Stromal cell of bone marrow (primary cell): ENCODE data around the gene MMP17.
"Not testable (repeated sequence)": the region's sequence is repeated elsewhere in the genome, so short reads cannot be mapped to it uniquely, and the experiment has no call there.

Source experiments
- DNase-seq: peaks from one replicate; pipeline ENCODE4 v3.0.0-alpha.2; 2012; ENCODE audit warnings: low read depth

The MMP17 gene

DNA sequence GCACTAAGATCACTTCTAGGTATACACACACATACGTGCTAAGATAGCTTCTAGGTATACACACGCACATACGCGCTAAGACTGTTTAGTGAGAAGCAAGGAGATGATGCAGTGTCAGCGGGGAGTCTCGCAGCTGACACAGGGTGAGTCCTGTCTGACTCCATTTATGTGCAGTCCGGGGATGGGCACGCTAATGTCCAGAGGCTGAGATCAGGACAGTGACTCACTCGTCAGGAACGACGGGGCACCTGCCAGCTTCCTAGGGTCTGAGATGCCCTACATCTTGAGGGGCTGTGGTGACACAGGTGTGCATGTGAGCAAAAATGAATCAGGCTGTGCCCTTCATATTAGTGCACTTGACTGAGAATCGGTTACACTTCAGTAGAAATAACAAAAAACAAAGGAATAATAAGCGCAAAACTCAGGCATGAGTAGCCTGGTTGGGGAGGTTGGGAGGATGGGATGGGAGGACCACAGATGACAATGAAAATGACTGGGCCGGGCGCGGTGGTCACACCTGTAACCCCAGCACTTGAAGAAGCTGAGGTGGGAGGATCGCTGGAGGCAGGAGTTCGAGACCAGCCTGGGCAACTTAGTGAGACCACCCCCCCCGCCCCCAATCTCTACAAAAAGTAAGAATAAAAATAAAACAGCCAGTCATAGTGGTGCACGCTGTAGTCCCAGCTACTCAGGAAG lies 37.1 kb downstream of the MMP17 start:
- no peak for DNase-seq

DNA sequence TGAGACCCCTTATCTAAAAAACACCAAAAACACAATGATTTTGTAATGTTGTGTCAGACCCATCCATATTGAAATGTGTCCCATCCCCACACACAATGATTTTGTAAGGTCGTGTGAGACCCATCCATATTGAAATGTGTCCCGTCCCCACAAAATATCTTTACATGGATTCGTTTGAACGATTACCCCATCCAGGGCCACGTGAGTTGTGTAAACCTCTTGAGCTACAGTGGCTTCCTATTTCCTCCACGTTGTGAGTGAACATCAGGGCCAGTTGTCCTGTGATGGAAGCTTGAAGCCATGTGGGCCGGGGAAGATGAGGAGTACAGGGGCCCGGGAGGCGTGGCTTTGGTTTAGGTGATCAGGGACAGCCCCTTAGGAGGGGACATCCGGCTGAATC lies 39.3 kb downstream of the MMP17 start:
- no peak for DNase-seq

DNA sequence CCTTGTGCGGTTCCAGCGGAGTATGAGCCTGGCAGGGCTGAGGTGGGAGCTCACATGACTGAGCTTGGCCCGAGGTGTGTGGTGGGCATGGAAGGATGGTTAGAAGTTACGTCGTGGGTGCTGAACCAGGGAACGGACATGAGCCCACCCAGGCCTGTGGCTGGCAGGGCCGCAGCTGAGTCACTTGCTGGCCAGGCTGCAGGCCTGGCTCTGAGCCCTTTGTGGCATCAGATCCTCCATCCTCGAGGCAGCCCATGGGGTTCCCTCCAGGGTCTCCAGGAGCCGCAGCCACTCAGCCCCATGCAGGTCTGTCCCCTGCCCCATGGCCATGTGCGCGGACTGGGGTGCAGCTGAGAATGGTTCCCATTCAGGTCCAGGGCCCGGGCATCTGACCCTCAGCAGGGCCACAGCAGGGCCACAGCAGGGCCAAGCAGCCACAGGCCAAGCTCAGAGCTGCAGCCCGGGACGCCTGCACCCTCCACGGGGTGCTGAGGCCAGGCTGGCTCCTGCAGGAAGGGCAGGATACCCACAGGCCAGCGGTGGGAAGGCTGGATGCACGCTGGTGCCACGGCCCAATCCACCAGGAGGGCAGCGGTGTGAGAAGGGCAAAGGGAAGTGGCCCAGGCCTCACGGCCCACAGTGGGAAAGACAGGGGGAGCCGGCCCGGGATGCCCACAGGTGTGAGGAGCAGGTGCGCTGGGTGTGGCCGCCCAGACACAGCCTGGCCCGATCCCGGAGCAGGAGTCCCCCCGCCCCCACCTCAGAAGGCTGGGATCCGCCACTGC lies 39.9 kb downstream of the MMP17 start:
- no peak for DNase-seq

DNA sequence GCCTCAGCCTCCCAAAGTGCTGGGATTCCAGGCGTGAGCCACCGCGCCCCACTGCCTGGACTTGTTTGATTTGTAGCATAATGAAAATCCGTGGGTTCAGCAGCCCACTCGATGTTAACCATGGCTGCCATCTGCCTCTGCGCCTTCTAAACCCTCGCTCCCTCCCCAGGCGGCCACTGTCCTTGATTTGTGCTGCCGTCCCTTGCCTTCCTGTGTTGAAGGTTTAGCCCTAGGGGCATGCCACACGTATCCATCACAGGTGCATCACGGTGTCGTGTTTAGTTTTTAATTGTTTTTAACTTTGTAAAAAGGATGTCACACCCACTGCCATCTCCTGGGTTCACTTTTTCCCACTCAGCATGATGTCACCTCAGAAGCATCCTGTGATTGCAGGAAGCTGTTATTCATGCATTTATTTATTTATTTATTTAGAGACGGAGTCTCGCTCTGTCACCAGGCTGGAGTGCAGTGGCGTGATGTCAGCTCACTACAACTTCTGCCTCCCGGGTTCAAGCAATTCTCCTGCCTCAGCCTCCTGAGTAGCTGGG lies 41.8 kb downstream of the MMP17 start:
- peak; percentile 26 for DNase-seq

- DNase-seq = no peak
These were observed 43.5 kb downstream of the MMP17 start for GRCh38 chr12:131871677-131872076.

GRCh38 chr12:131872154-131873051 lies 44.2 kb downstream of the MMP17 start:
- peak; percentile 74 for DNase-seq

- DNase-seq = no peak
These were observed 45.1 kb downstream of the MMP17 start for GRCh38 chr12:131873293-131873692.

DNA sequence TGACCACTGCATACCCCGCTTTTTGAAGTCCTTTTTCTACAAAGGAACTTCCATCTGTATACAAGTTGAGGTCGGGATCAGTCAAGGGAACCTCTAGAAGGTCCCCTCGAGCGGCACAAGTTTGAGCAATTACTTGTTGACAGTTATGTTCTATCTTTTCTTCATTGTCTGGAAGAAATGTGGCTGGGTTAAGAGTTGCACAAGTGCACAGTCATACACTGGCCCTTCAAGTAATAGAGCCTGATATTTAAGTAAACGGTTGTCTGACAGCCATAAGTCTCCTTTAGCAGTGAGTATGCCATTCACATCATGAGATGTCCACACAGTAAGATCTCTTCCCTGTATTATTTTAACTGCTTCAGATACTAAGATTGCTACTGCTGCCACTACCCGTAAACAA lies 46.8 kb downstream of the MMP17 start:
- DNase-seq = not testable (repeated sequence)

- DNase-seq = not testable (repeated sequence)
These were observed 49.0 kb downstream of the MMP17 start for GRCh38 chr12:131877216-131877615.

- not testable (repeated sequence) for DNase-seq
These were observed 50.2 kb downstream of the MMP17 start for GRCh38 chr12:131878436-131878835.

GRCh38 chr12:131882804-131883520 lies 54.8 kb downstream of the MMP17 start:
- DNase-seq = no peak

DNA sequence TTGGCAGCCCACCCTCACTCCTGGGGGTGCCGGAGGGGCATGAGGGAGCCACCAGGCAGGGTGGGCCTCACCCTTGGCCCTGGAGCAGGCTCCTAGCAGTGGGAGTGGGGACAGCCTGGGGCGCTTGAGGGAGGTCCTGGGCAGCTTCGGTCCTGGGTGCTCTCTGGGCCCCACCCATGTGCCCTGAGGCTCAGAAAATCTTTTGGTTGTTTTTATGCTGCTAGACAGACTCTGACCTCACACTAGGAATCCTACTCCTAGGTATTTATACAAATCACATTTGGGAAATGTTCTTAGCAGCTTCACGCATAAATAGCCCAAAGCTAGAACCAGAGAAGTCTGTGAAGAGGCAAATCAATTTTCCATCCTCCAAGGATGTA lies 55.3 kb downstream of the MMP17 start:
- no peak for DNase-seq

GRCh38 chr12:131885076-131885475 lies 56.9 kb downstream of the MMP17 start:
- not testable (repeated sequence) for DNase-seq

- no peak for DNase-seq
These were observed 57.4 kb downstream of the MMP17 start for GRCh38 chr12:131885543-131886057.

DNA sequence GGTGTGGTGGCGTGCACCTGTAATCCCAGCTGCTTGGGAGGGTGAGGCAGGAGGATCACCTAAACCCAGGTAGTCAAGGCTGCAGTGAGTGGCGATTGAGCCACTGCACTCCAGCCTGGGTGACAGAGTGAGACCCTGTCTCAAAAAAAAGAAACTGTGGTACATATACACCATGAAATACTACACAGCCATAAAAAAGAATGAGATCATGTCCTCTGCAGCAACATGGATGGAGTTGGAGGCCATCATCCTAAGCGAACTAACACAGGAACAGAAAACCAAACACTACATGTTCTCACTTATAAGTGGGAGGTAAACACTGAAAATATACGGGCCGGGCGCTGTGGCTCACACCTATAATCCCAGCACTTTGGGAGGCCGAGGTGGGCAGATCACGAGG lies 63.5 kb downstream of the MMP17 start:
- not testable (repeated sequence) for DNase-seq

- no peak for DNase-seq
These were observed 64.8 kb downstream of the MMP17 start for GRCh38 chr12:131892711-131893604.

GRCh38 chr12:131893605-131894312 lies 65.6 kb downstream of the MMP17 start:
- no peak for DNase-seq

GRCh38 chr12:131894313-131894860 lies 66.2 kb downstream of the MMP17 start, which contains the start of gene ULK1:
ULK1 (plus strand) TSS chr12:131894622; CDS start chr12:131895002, 380 bp downstream.
- peak; percentile 75 for DNase-seq

GRCh38 chr12:131894981-131895639 lies 66.9 kb downstream of the MMP17 start:
- DNase-seq = no peak
